GM12892 (cell line): ENCODE data around the gene LRRC3C.
"Not testable (repeated sequence)": the region's sequence is repeated elsewhere in the genome, so short reads cannot be mapped to it uniquely, and the experiment has no call there.

ENCODE experiments used
- POLR2A ChIP-seq: IDR thresholded peaks from 2 replicates; pipeline ENCODE4 v1.6.1; 2011; ENCODE audit warnings: low read depth, low read length, control low read depth
- POLR2AphosphoS5 ChIP-seq: IDR thresholded peaks from 2 replicates; pipeline ENCODE4 v1.6.1; 2011; ENCODE audit warnings: low read depth, low read length, control low read depth
- TAF1 ChIP-seq: IDR thresholded peaks from 2 replicates; pipeline ENCODE4 v1.6.1; 2011; ENCODE audit warnings: low read depth, mild to moderate bottlenecking, control low read depth, low read length, borderline replicate concordance

DNA sequence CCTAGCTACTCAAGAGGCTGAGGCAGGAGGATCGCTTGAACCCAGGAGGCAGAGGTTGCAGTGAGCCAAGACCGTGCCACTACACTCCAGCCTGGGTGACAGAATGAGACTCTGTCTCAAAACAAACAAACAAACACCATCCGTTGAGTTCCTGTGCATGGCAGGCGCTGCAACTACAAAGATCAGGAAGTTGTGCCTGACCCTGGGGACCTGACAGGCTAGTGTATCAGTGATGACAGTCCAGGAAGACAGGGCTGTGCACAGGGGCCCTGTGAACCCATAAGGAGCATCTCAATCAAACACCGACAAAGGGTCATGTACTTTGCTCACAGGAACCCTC is 20.9 kb downstream of the LRRC3C start:
- not testable (repeated sequence) for TF ChIP-seq TAF1, POLR2AphosphoS5, POLR2A
